Epithelial cell of proximal tubule (primary cell): ENCODE measurements around the gene RNF144A. TPM values are rescaled to one million over a fixed set of nuclear protein-coding genes. Genes with fewer than 3 reads are reported as not detected.

Source experiments
- DNase-seq: peaks from one replicate; pipeline ENCODE4 v3.0.0-alpha.2; 2011; ENCODE audit warnings: low read depth
- H3K4me3 ChIP-seq: 2 replicates; pipeline ENCODE4 v1.5.1; 2011; ENCODE audit warnings: low read depth, mild to moderate bottlenecking, low read length
- total RNA-seq: library from RNA; depleted of rRNA; stranded (reverse); fragments of >200 nt; gene quantifications from 2 replicates; pipeline ENCODE4 v1.2.3, GENCODE V29; 2015
- TF ChIP-seq, protein P1 (sequence below): conservative IDR thresholded peaks from 2 replicates; pipeline ENCODE4 v1.5.1; 2012; ENCODE audit warnings: low read depth, mild to moderate bottlenecking, low read length

The RNF144A gene
- total RNA-seq, 1 donor from 2014 or later, result 17.4 TPM

DNA sequence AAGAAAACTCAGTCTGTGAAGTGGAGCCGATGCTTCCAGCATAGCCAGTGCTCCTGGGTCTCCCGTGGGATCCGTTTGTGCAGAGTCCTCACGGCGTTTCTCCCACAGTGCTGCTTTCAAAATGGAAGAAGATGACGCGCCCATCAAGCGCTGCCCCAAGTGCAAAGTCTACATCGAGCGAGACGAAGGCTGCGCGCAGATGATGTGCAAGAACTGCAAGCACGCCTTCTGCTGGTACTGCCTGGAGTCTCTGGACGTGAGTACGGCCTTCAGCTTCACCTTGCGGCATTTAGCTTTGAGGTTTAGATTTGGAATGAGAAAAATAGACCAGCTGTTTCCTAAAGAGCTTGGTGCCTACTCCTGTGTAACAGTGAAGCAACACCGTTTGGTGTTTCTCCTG, 107.0 kb downstream of the RNF144A start:
- TF ChIP-seq, protein P1, sequence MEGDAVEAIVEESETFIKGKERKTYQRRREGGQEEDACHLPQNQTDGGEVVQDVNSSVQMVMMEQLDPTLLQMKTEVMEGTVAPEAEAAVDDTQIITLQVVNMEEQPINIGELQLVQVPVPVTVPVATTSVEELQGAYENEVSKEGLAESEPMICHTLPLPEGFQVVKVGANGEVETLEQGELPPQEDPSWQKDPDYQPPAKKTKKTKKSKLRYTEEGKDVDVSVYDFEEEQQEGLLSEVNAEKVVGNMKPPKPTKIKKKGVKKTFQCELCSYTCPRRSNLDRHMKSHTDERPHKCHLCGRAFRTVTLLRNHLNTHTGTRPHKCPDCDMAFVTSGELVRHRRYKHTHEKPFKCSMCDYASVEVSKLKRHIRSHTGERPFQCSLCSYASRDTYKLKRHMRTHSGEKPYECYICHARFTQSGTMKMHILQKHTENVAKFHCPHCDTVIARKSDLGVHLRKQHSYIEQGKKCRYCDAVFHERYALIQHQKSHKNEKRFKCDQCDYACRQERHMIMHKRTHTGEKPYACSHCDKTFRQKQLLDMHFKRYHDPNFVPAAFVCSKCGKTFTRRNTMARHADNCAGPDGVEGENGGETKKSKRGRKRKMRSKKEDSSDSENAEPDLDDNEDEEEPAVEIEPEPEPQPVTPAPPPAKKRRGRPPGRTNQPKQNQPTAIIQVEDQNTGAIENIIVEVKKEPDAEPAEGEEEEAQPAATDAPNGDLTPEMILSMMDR, result no peak
- no peak for DNase-seq

DNA sequence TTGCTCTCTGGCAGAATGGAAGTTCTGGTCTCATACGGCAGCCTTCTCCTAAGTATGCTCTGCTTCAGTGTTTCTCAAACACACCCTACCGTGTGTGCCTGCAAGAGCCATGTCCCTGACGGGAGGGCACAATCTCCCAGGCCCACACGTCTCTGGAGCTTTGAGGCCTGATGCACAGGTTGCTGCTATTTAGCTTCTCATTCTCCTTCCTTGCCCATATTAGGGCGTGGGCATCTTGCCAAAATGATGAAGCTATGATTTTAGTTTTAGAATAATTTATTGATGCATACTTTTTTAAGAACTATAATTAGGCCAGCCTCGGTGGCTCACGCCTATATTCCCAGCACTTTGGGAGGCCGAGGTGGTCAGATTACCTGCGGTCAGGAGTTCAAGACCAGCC, 107.9 kb downstream of the RNF144A start:
- no peak for DNase-seq
- H3K4me3 ChIP-seq, result no peak overlapping the region
- TF ChIP-seq, protein P1, result no peak

More for the DNA sequence above, 107.0 kb downstream of the RNF144A start:
- H3K4me3 ChIP-seq, result no peak overlapping the region

DNA sequence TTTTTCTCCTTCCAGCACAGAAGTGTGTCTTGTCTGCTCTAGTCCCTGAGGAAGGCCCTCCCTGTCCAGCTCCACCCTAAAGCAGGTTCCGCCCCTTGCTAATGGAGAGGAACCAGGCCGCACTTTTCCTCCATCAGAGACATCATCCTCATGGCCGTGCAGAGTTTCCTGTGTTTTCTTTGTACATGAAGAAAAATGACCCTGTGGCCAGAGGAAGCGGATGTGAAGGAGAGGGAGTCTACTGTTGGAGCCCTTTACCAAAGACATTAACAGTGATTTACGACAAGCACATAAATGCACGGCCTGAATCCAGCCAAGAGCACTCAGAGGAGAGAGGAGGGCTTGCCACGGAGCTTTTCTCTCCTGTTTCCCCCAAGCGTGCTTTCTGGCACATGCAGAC, 109.5 kb downstream of the RNF144A start:
- TF ChIP-seq, protein P1, result no peak
- no peak for DNase-seq
- no peak overlapping the region for H3K4me3 ChIP-seq

DNA sequence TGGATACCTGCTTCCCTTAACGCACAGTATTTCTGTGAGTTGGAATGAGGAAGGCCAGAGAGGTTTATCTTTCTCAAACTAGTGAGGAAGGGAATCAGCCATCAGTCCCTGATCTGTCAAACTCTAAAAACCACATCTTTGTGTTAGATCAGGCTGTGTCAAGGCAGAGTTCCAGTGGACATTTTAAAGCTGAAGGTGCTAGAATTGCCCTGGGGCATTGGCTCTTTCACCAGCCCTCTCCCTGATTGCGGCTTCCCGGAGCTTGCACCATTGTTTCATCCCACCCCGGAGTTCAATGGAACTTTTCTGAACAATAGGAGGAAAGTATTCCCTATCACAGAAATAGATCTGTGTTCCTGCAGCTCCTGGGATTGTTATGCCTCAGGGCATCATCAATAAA, 110.2 kb downstream of the RNF144A start:
- TF ChIP-seq, protein P1, result no peak
- no peak overlapping the region for H3K4me3 ChIP-seq
- DNase-seq, result no peak

DNA sequence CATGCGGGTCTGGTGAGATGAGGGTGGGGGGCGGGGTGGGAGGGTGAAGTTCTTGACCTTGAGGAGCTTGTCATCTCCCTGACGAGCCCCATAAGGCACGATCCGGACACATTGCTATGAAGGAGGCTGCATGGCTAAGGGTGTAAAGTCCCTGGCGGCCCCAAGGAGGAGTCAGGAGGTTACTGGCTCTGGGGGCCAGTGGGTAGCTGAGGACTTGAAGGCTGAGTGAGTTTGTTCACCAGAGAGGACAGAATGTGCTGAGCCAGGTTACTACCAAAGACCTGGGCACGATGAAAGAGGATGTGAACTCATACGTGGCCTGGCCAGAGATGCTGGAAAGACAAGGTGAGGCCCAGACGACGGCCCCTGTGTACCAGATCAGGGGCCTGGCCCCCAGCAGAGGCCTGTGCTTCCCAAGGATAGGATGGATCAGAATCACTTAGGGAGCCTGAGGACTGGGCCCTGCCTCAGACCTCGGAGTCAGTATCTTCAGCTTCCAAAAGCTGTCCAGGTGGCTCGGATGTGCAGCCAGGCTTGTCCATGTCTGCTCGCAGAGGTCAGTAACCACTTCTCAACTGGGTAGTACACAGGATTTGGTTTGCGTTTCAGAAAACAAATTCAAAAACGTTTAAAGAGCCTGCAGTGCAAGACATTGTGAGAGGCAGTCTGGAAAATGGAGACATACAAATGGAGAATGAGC, 110.9 kb downstream of the RNF144A start:
- no peak for DNase-seq
- TF ChIP-seq, protein P1, result no peak
- no peak overlapping the region for H3K4me3 ChIP-seq

DNA sequence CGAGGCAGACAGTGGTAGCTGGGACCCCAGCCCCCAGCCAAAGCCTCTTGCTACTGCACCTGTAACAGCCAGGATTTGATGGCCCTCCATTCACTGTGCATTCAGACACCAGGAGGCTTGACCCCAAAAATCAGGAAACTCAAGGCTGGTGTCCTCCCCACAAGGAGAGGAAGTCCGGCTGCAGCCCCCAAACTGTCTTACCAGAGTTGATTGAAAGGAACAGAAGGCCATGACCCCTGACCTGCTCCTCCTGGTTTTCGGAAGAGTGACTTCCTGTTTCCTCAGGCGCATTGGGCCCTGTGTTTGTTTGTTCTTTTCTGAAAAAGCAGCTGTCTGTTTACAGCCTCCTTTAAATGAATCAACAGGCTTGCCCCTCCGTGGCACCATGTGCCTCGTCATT, 111.6 kb downstream of the RNF144A start:
- no peak overlapping the region for H3K4me3 ChIP-seq
- TF ChIP-seq, protein P1, result no peak
- no peak for DNase-seq
